Esophagus muscularis mucosa (tissue), 4 donors: ENCODE measurements around the gene ZBTB8A. TPM values are rescaled to one million over a fixed set of nuclear protein-coding genes. Genes with fewer than 3 reads are reported as not detected.

ENCODE experiments used
- DNase-seq: peaks from one replicate; pipeline ENCODE4 v3.0.0-alpha.2; 2017; ENCODE audit errors: extremely low spot score
- H3K27ac ChIP-seq, 4 donors: fragments of 200-600 bp; sonication (generic); replicated peaks in 1 of 4; 1 replicate in 3 of 4; 2 replicates in 1 of 4; pipeline ENCODE4 v1.5.1; 2016 to 2019; ENCODE audit warnings: mild to moderate bottlenecking in 1 of 4
- H3K27me3 ChIP-seq, 4 donors: fragments of 200-600 bp; sonication (generic); one replicate each; pipeline versions ENCODE4 v1.5.1 to v1.6.0; 2016 to 2019
- H3K36me3 ChIP-seq, 4 donors: fragments of 200-600 bp; sonication (generic); one replicate each; pipeline ENCODE4 v1.5.1; 2016 to 2019
- H3K4me1 ChIP-seq, 4 donors: fragments of 200-600 bp; sonication (generic); one replicate each; pipeline ENCODE4 v1.5.1; 2016 to 2019
- H3K4me3 ChIP-seq, 4 donors: fragments of 200-600 bp; sonication (generic); 1 replicate in 2 of 4; 2 replicates in 2 of 4; pipeline ENCODE4 v1.5.1; 2016 to 2019; ENCODE audit warnings: mild to moderate bottlenecking in 4 of 4, moderate library complexity in 1 of 4
- H3K9me3 ChIP-seq, 4 donors: fragments of 200-600 bp; sonication (generic); 1 replicate in 3 of 4; 2 replicates in 1 of 4; pipeline ENCODE4 v1.5.1; 2016 to 2019
- CTCF ChIP-seq, 3 experiments: fragments of 200-600 bp in 2 of 3; fragments of 450-650 bp in 1 of 3; sonication (generic) in 2 of 3; IDR thresholded peaks; one replicate each; pipeline ENCODE4 v1.5.1; 2017 to 2019; ENCODE audit warnings: antibody characterized with exemption in 3 of 3, mild to moderate bottlenecking in 2 of 3, moderate library complexity in 1 of 3
- EP300 ChIP-seq: sonication (generic); formaldehyde crosslinking; IDR thresholded peaks from one replicate; pipeline ENCODE4 v1.6.1; 2017; ENCODE audit warnings: antibody characterized with exemption
- POLR2A ChIP-seq: fragments of 450-650 bp; IDR thresholded peaks from one replicate; pipeline ENCODE4 v1.6.1; 2017; ENCODE audit warnings: antibody characterized with exemption, moderate library complexity, mild to moderate bottlenecking, low read depth
- POLR2AphosphoS5 ChIP-seq, 2 donors: sonication (generic); formaldehyde crosslinking; IDR thresholded peaks; one replicate each; pipeline ENCODE4 v1.6.1; 2017; ENCODE audit warnings: antibody characterized with exemption in 2 of 2
- WGBS: methylation state at CpG from one replicate; pipeline ENCODE4 v1.1.5; 2018; 5-methylcytosine and 5-hydroxymethylcytosine counted together
- intact Hi-C: fragments of 100-400 bp; cut with DNase I; formaldehyde crosslinking; loops from one replicate; pipeline ENCODE4 v1.15.1; 2023
- total RNA-seq, 4 donors: library from RNA; depleted of rRNA; stranded (reverse); fragments of >200 nt; gene quantifications; one replicate each; pipeline versions ENCODE4 v1.1.0 to v1.2.1, GENCODE V29; 2016

Gene ZBTB8A
- total RNA-seq, 4 donors from 2014 or later, result 6.8 to 12.0 (median 10.3) TPM

- TF ChIP-seq EP300 (no peak), POLR2AphosphoS5 (IDR thresholded peaks at IDR 0.05) (peak; percentile 26 to 58)
- no peaks in the 10 kb centered on the region for H3K36me3 ChIP-seq
- H3K27ac ChIP-seq, result peak overlapping the region; percentile 8 to 53 (median 45)
- intact Hi-C loops, result no loop called here
- peak overlapping the region in 3 of 4 donors; percentile 6 to 25 (median 13) for H3K4me3 ChIP-seq
- H3K27me3 ChIP-seq, result no peaks in the 10 kb centered on the region
- H3K9me3 ChIP-seq, result no peaks in the 10 kb centered on the region
- WGBS, result 16% methylated on average over 5 of the region's 5 CpGs
- peaks cover 3 to 39% (median 34%) of the 10 kb centered on the region in 4 donors for H3K4me1 ChIP-seq
- DNase-seq, result no peak
Observed at GRCh38 chr1:32496127-32496526, 43.1 kb upstream of the ZBTB8A start.

- intact Hi-C loops, result no loop called here
- DNase-seq, result no peak
- Histone ChIP-seq H3K9me3 (no peaks in the 10 kb centered on the region), H3K36me3 (no peaks in the 10 kb centered on the region), H3K27ac (peak overlapping the region in 3 of 4 donors; percentile 3 to 99 (median 92)), H3K4me3 (no peak overlapping the region), H3K27me3 (no peaks in the 10 kb centered on the region), H3K4me1 (peaks cover 21 to 62% (median 56%) of the 10 kb centered on the region in 4 donors)
- WGBS, result 91% methylated on average over 8 of the region's 8 CpGs
- TF ChIP-seq EP300 (no peak), CTCF (IDR thresholded peaks at IDR 0.05) (no peak)
Observed at GRCh38 chr1:32498751-32499150, 40.5 kb upstream of the ZBTB8A start.

GRCh38 chr1:32500387-32501209, 38.6 kb upstream of the ZBTB8A start:
- Histone ChIP-seq H3K27ac (peak overlapping the region; percentile 92 to 99 (median 98)), H3K4me1 (peaks cover 21 to 57% (median 51%) of the 10 kb centered on the region in 4 donors), H3K9me3 (no peaks in the 10 kb centered on the region), H3K27me3 (no peaks in the 10 kb centered on the region), H3K4me3 (peak overlapping the region; percentile 65 to 93 (median 88)), H3K36me3 (no peaks in the 10 kb centered on the region)
- TF ChIP-seq EP300 (no peak), POLR2AphosphoS5 (IDR thresholded peaks at IDR 0.05) (peak; percentile 29 to 48), CTCF (IDR thresholded peaks at IDR 0.05) (peak in 1 of 3 experiments; percentile 40)
- WGBS, result 3% methylated on average over 35 of the region's 99 CpGs
- intact Hi-C loops, result no loop called here
- no peak for DNase-seq

- TF ChIP-seq POLR2AphosphoS5 (IDR thresholded peaks at IDR 0.05), result peak; percentile 87 to 88
- peak; percentile 88 for TF ChIP-seq EP300
- TF ChIP-seq POLR2A, result no peak
- no peaks in the 10 kb centered on the region for H3K9me3 ChIP-seq
- H3K36me3 ChIP-seq, result no peaks in the 10 kb centered on the region
- H3K27me3 ChIP-seq, result no peaks in the 10 kb centered on the region
- no peak for DNase-seq
- intact Hi-C loops, result no loop called here
- peaks cover 21 to 45% (median 39%) of the 10 kb centered on the region in 4 donors for H3K4me1 ChIP-seq
- H3K4me3 ChIP-seq, result no peak overlapping the region
- H3K27ac ChIP-seq, result peak overlapping the region; percentile 92 to 99 (median 98)
- WGBS, result 84% methylated on average over 9 of the region's 9 CpGs
Observed at GRCh38 chr1:32501865-32502264, 37.4 kb upstream of the ZBTB8A start.

GRCh38 chr1:32503153-32503552, 36.1 kb upstream of the ZBTB8A start:
- H3K27me3 ChIP-seq, result no peaks in the 10 kb centered on the region
- DNase-seq, result no peak
- intact Hi-C loops, result no loop called here

GRCh38 chr1:32507021-32507420, 32.2 kb upstream of the ZBTB8A start:
- intact Hi-C loops, result no loop called here
- H3K36me3 ChIP-seq, result no peaks in the 10 kb centered on the region
- H3K27me3 ChIP-seq, result no peaks in the 10 kb centered on the region

More at GRCh38 chr1:32503153-32503552, 36.1 kb upstream of the ZBTB8A start:
- TF ChIP-seq EP300 (no peak), POLR2AphosphoS5 (IDR thresholded peaks at IDR 0.05) (no peak)
- no peaks in the 10 kb centered on the region for H3K36me3 ChIP-seq
- peaks cover 21 to 38% (median 32%) of the 10 kb centered on the region in 4 donors for H3K4me1 ChIP-seq
- H3K27ac ChIP-seq, result peak overlapping the region; percentile 92 to 99 (median 98)
- no peak overlapping the region for H3K4me3 ChIP-seq
- WGBS, result 93% methylated on average over 7 of the region's 7 CpGs
- no peaks in the 10 kb centered on the region for H3K9me3 ChIP-seq

More at GRCh38 chr1:32507021-32507420, 32.2 kb upstream of the ZBTB8A start:
- Histone ChIP-seq H3K9me3 (no peaks in the 10 kb centered on the region), H3K4me1 (peaks cover 11 to 15% (median 13%) of the 10 kb centered on the region in 4 donors), H3K27ac (no peak overlapping the region), H3K4me3 (no peak overlapping the region)
- WGBS, result 84% methylated on average over 4 of the region's 4 CpGs
- TF ChIP-seq POLR2A (no peak), EP300 (no peak), POLR2AphosphoS5 (IDR thresholded peaks at IDR 0.05) (no peak), CTCF (IDR thresholded peaks at IDR 0.05) (no peak)
- DNase-seq, result no peak
